H1 (cell line): Measurements from ENCODE around the gene RLBP1. TPM values are rescaled to one million over a fixed set of nuclear protein-coding genes. Genes with fewer than 3 reads are reported as not detected.

ENCODE experiments used
- CTCF ChIA-PET: fragments of 300-600 bp; sonication (Branson Sonifier 250); formaldehyde crosslinking; loops from one replicate; lab custom pipeline; 2021; ENCODE audit not compliant: partially characterized antibody; lab: Charles Lee
- POLR2A ChIA-PET: fragments of 300-600 bp; sonication (Branson Sonifier 250); formaldehyde crosslinking; loops from one replicate; lab custom pipeline; 2021; ENCODE audit warnings: inconsistent platforms; ENCODE audit not compliant: partially characterized antibody; lab: Charles Lee
- DNase-seq, 2 experiments: peaks; one replicate each; pipeline versions ENCODE4 v3.0.0 to v3.0.0-alpha.2; 2010 to 2022; ENCODE audit warnings: low spot score in 2 of 2, low read depth in 1 of 2, mixed read lengths in 1 of 2
- FAIRE-seq: peaks from 2 replicates; lab custom pipeline; 2011; peaks lifted over from hg19 to GRCh38; lab: Jason Lieb, UNC
- H2AFZ ChIP-seq: 2 replicates; pipeline ENCODE4 v1.8.1; 2012; ENCODE audit warnings: low read length, inconsistent platforms
- H2AK5ac ChIP-seq: 2 replicates; pipeline ENCODE4 v1.6.1; 2013; ENCODE audit warnings: low read depth, low read length
- H2BK120ac ChIP-seq: replicated peaks from 2 replicates; pipeline ENCODE3; 2013; ENCODE audit warnings: low read depth, low read length, inconsistent platforms
- H2BK12ac ChIP-seq: 2 replicates; pipeline ENCODE4 v1.6.1; 2013; ENCODE audit warnings: low read depth, low read length
- H2BK15ac ChIP-seq: 2 replicates; pipeline ENCODE4 v1.6.1; 2013; ENCODE audit warnings: low read length
- H2BK20ac ChIP-seq: 2 replicates; pipeline ENCODE4 v1.6.1; 2013; ENCODE audit warnings: low read length
- H2BK5ac ChIP-seq: 2 replicates; pipeline ENCODE4 v1.6.1; 2013; ENCODE audit warnings: low read depth, low read length
- H3K14ac ChIP-seq: 2 replicates; pipeline ENCODE4 v1.6.1; 2013; ENCODE audit warnings: inconsistent platforms; ENCODE audit not compliant: insufficient read length
- H3K18ac ChIP-seq: 2 replicates; pipeline ENCODE4 v1.6.1; 2013; ENCODE audit warnings: low read length; ENCODE audit errors: extremely low read depth
- H3K23ac ChIP-seq: 2 replicates; pipeline ENCODE4 v1.6.1; 2013; ENCODE audit warnings: inconsistent platforms; ENCODE audit not compliant: insufficient read length
- H3K23me2 ChIP-seq: 2 replicates; pipeline ENCODE4 v1.6.1; 2013; ENCODE audit warnings: low read depth, low read length
- H3K27ac ChIP-seq: 2 replicates; pipeline ENCODE4 v1.6.1; 2011; ENCODE audit warnings: low read depth, low read length, inconsistent platforms
- H3K27me3 ChIP-seq, 4 experiments: replicated peaks in 1 of 4; 1 replicate in 1 of 4; 2 replicates in 3 of 4; pipeline versions ENCODE4 v1.6.1 to v1.8.1; 2011 to 2013; ENCODE audit warnings: low read length in 3 of 4, mild to moderate bottlenecking in 3 of 4, inconsistent platforms in 2 of 4, mixed read lengths in 2 of 4, moderate library complexity in 1 of 4; ENCODE audit not compliant: control insufficient read depth in 3 of 4, insufficient read depth in 3 of 4; ENCODE audit errors: extremely low read depth in 1 of 4
- H3K36me3 ChIP-seq, 4 experiments: 2 replicates each; pipeline versions ENCODE4 v1.6.1 to v1.8.1; 2011 to 2013; ENCODE audit warnings: mild to moderate bottlenecking in 4 of 4, low read length in 3 of 4, moderate library complexity in 2 of 4, control low read depth in 1 of 4, inconsistent platforms in 1 of 4; ENCODE audit not compliant: insufficient read depth in 4 of 4, control insufficient read depth in 2 of 4
- H3K4ac ChIP-seq: replicated peaks from 2 replicates; pipeline ENCODE3; 2013; ENCODE audit warnings: low read length, low read depth, mixed read lengths, inconsistent platforms; ENCODE audit not compliant: insufficient read length
- H3K4me1 ChIP-seq, 4 experiments: replicated peaks in 1 of 4; 1 replicate in 1 of 4; 2 replicates in 3 of 4; pipeline versions ENCODE4 v1.6.1 to v1.8.1; 2011 to 2013; ENCODE audit warnings: low read length in 3 of 4, inconsistent platforms in 2 of 4, mixed read lengths in 1 of 4; ENCODE audit not compliant: insufficient read depth in 4 of 4, control insufficient read depth in 3 of 4
- H3K4me2 ChIP-seq, 2 experiments: 2 replicates each; pipeline versions ENCODE4 v1.6.1 to v1.8.1; 2011 to 2013; ENCODE audit warnings: low read depth in 2 of 2, low read length in 2 of 2, control low read depth in 1 of 2, inconsistent platforms in 1 of 2, mild to moderate bottlenecking in 1 of 2; ENCODE audit not compliant: insufficient read depth in 1 of 2
- H3K4me3 ChIP-seq, 4 experiments: fragments of 200-600, 300-600 bp in 1 of 4; sonication (generic), shearing (Covaris generic), sonication (Bioruptor Twin) in 1 of 4; 2 replicates each; pipeline versions ENCODE4 v1.5.1 to v1.8.1; 2011 to 2016; ENCODE audit warnings: low read length in 4 of 4, low read depth in 3 of 4, control low read depth in 2 of 4, inconsistent platforms in 2 of 4, mild to moderate bottlenecking in 2 of 4, mixed read lengths in 1 of 4, moderate library complexity in 1 of 4; ENCODE audit not compliant: insufficient read depth in 2 of 4; ENCODE audit errors: extremely low read depth in 1 of 4
- H3K56ac ChIP-seq: replicated peaks from 2 replicates; pipeline ENCODE3; 2013; ENCODE audit warnings: low read depth, mild to moderate bottlenecking, mixed read lengths, low read length, inconsistent platforms; ENCODE audit not compliant: insufficient read length
- H3K79me1 ChIP-seq: 2 replicates; pipeline ENCODE4 v1.6.1; 2013; ENCODE audit warnings: low read depth, low read length, control low read depth
- H3K79me2 ChIP-seq, 2 experiments: 2 replicates each; pipeline versions ENCODE4 v1.6.1 to v1.8.1; 2012 to 2013; ENCODE audit warnings: low read length in 2 of 2, mild to moderate bottlenecking in 2 of 2, inconsistent platforms in 1 of 2; ENCODE audit not compliant: insufficient read depth in 2 of 2, control insufficient read depth in 1 of 2
- H3K9ac ChIP-seq, 4 experiments: replicated peaks in 1 of 4; 1 replicate in 1 of 4; 2 replicates in 3 of 4; pipeline versions ENCODE4 v1.6.1 to v1.8.1; 2011 to 2013; ENCODE audit warnings: low read depth in 3 of 4, low read length in 3 of 4, control low read depth in 2 of 4, mild to moderate bottlenecking in 2 of 4, moderate library complexity in 2 of 4, inconsistent platforms in 1 of 4; ENCODE audit errors: extremely low read depth in 1 of 4
- H3K9me3 ChIP-seq, 2 experiments: 2 replicates each; pipeline versions ENCODE4 v1.6.1 to v1.8.1; 2012 to 2013; ENCODE audit warnings: mild to moderate bottlenecking in 2 of 2, moderate library complexity in 2 of 2, control low read depth in 1 of 2, inconsistent platforms in 1 of 2, low read depth in 1 of 2, low read length in 1 of 2, mixed read lengths in 1 of 2; ENCODE audit not compliant: insufficient read depth in 2 of 2
- H4K20me1 ChIP-seq, 2 experiments: replicated peaks in 1 of 2; 2 replicates each; pipeline versions ENCODE3 to v1.8.1; 2011 to 2013; ENCODE audit warnings: inconsistent platforms in 2 of 2, low read length in 2 of 2, mild to moderate bottlenecking in 1 of 2; ENCODE audit not compliant: insufficient read depth in 2 of 2, control insufficient read depth in 1 of 2
- H4K5ac ChIP-seq: 2 replicates; pipeline ENCODE4 v1.6.1; 2013; ENCODE audit warnings: low read length, low read depth, mixed read lengths, inconsistent platforms; ENCODE audit not compliant: insufficient read length
- H4K8ac ChIP-seq: 2 replicates; pipeline ENCODE4 v1.8.0; 2013; ENCODE audit warnings: mild to moderate bottlenecking, moderate library complexity, low read length, inconsistent platforms; ENCODE audit not compliant: insufficient read depth; ENCODE audit errors: extremely low read depth
- H4K91ac ChIP-seq: replicated peaks from 2 replicates; pipeline ENCODE3; 2013; ENCODE audit warnings: low read length, mixed read lengths, inconsistent platforms; ENCODE audit not compliant: insufficient read length
- ASH2L ChIP-seq: fragments of 200-600, 300-600 bp; sonication (generic); IDR thresholded peaks from one replicate; pipeline ENCODE4 v1.7.1; 2017; ENCODE audit warnings: low read length
- CHD2 ChIP-seq: IDR thresholded peaks from 2 replicates; pipeline ENCODE4 v1.6.1; 2012; ENCODE audit warnings: low read length, improper control_type of control experiment
- EP300 ChIP-seq, 2 experiments: IDR thresholded peaks; 1 replicate in 1 of 2; 2 replicates in 1 of 2; pipeline ENCODE4 v1.6.1; 2011 to 2012; ENCODE audit warnings: low read depth in 2 of 2, low read length in 2 of 2, mild to moderate bottlenecking in 2 of 2, borderline replicate concordance in 1 of 2, inconsistent platforms in 1 of 2, moderate library complexity in 1 of 2
- FOSL1 ChIP-seq: IDR thresholded peaks from 2 replicates; pipeline ENCODE4 v1.6.1; 2011; ENCODE audit warnings: mild to moderate bottlenecking, low read depth, low read length, moderate library complexity; ENCODE audit not compliant: insufficient read depth
- JUN ChIP-seq: IDR thresholded peaks from 2 replicates; pipeline ENCODE4 v1.6.1; 2011; ENCODE audit warnings: low read depth, mild to moderate bottlenecking, improper control_type of control experiment, low read length
- NANOG ChIP-seq: IDR thresholded peaks from 2 replicates; pipeline ENCODE4 v1.6.1; 2011; ENCODE audit warnings: low read length, low read depth, mild to moderate bottlenecking, inconsistent platforms; ENCODE audit not compliant: insufficient read depth, poor library complexity, severe bottlenecking
- POLR2A ChIP-seq, 2 experiments: IDR thresholded peaks; 1 replicate in 1 of 2; 2 replicates in 1 of 2; pipeline ENCODE4 v1.6.1; 2011; ENCODE audit warnings: low read depth in 2 of 2, low read length in 2 of 2, mild to moderate bottlenecking in 2 of 2; ENCODE audit errors: control extremely low read depth in 1 of 2
- SP4 ChIP-seq: IDR thresholded peaks from 2 replicates; pipeline ENCODE4 v1.6.1; 2012; ENCODE audit warnings: low read length, inconsistent platforms
- TAF7 ChIP-seq: optimal IDR thresholded peaks from 2 replicates; pipeline ENCODE3; 2011; ENCODE audit warnings: low read depth, mild to moderate bottlenecking, inconsistent platforms, low read length, moderate library complexity, borderline replicate concordance
- TEAD4 ChIP-seq: IDR thresholded peaks from 2 replicates; pipeline ENCODE4 v1.6.1; 2012; ENCODE audit warnings: low read depth, low read length, inconsistent platforms, mixed read lengths
- YY1 ChIP-seq: IDR thresholded peaks from 2 replicates; pipeline ENCODE4 v1.6.1; 2011; ENCODE audit warnings: low read depth, mild to moderate bottlenecking, low read length
- WGBS, 2 experiments: shearing (Covaris generic) in 1 of 2; methylation state at CpG; one replicate each; pipeline versions ENCODE4 v1.1.6 to v1.1.7; 2013 to 2015; ENCODE audit warnings: low lambda C conversion rate in 2 of 2, mixed read lengths in 2 of 2, inconsistent platforms in 1 of 2, low coverage in 1 of 2, missing lambda C conversion rate in 1 of 2; ENCODE audit not compliant: insufficient replicate concordance in 2 of 2, insufficient coverage in 1 of 2, insufficient read length in 1 of 2; ENCODE audit errors: extremely low coverage in 1 of 2, missing lambda C conversion rate in 1 of 2; 5-methylcytosine and 5-hydroxymethylcytosine counted together
- polyA plus RNA-seq, 7 experiments: library from polyadenylated mRNA; depleted of rRNA in 3 of 7; stranded (reverse) in 5 of 7; unstranded in 2 of 7; fragments of >200 nt in 5 of 7; fragments of 200-250 nt in 2 of 7; gene quantifications; 1 replicate in 5 of 7; 2 replicates in 1 of 7; 4 replicates in 1 of 7; pipeline versions ENCODE4 v1.2.1 to v1.2.3, GENCODE V29; 2011 to 2013; ENCODE audit warnings: missing spikeins in 2 of 7, mixed read lengths in 2 of 7
- total RNA-seq: library from RNA; stranded (reverse); fragmentation: NEBNext Ultra II Directional; extraction: Animal tissue kit (Norgen Biotek cat#: 25700); gene quantifications from 2 replicates; pipeline ENCODE4 v1.2.1, GENCODE V29; 2021
- TF ChIP-seq, protein P1 (sequence below), 3 experiments: IDR thresholded peaks; 1 replicate in 2 of 3; 2 replicates in 1 of 3; pipeline versions ENCODE4 v1.5.1 to v1.6.1; 2011; ENCODE audit warnings: low read length in 3 of 3, mild to moderate bottlenecking in 3 of 3, inconsistent platforms in 2 of 3, low read depth in 1 of 3, moderate library complexity in 1 of 3; ENCODE audit not compliant: insufficient read depth in 1 of 3; ENCODE audit errors: control extremely low read depth in 1 of 3

Gene RLBP1
- total and polyA plus RNA-seq, 2 of the 8 experiments (the other 6 are each of a cell fraction or from before 2014, with no cell fraction given): 0.05 TPM; not detected in 1

DNA sequence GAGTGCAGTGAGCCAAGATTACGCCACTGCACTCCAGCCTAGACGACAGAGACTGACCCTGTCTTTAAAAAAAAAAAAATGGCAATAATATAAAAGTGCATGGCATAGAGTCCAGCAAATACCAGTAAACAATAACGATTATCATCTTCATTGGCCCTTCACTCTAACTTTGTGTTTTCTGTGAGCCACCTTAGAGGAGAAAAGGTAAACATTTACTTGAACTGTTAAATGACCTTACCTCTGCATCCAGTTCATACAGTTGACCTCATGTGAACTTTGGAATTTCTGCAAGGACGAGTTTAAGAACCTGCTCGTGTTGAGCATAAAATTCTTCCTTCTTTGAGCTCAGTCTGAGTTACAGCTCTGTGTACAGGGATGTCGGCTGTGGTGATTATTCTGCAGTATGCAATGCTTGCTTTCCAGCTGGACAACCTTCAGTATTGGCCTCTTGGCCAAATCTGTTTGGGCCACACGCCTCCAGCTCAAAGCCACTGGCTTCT lies 56.6 kb downstream of the RLBP1 start:
- no peak overlapping the region for H3K23ac ChIP-seq
- POLR2A ChIA-PET: interaction anchor here (0.8 kb wide), 1 partner anchor 34 kb away, joined by 3 read pairs; no protein-coding TSS in a partner anchor
- H2BK12ac ChIP-seq: no peak overlapping the region
- no peak overlapping the region for H3K27ac ChIP-seq
- H3K36me3 ChIP-seq: no peaks in the 10 kb centered on the region
- no peak overlapping the region for H2BK20ac ChIP-seq
- no peak overlapping the region for H2BK15ac ChIP-seq
- H3K4me1 ChIP-seq: peaks cover 0 to 10% (median 6%) of the 10 kb centered on the region in 4 experiments; a peak in 2 of 7 replicates
- H3K4me3 ChIP-seq: no peak overlapping the region
- H2BK5ac ChIP-seq: no peak overlapping the region
- no peaks in the 10 kb centered on the region for H3K27me3 ChIP-seq
- H4K91ac ChIP-seq: no peak overlapping the region
- DNase-seq (no peak), FAIRE-seq (no peak)
- no peak overlapping the region for H2AFZ ChIP-seq
- 83% methylated on average over 7 of the region's 7 CpGs; no CpG with 5 or more reads in 1 of the 2 experiments for WGBS, 2 experiments
- no peak overlapping the region for H3K4ac ChIP-seq
- H3K9ac ChIP-seq: no peak overlapping the region; a peak in 1 of 7 replicates
- H3K56ac ChIP-seq: no peak overlapping the region
- H4K5ac ChIP-seq: no peak overlapping the region
- no peak overlapping the region for H3K4me2 ChIP-seq
- H3K79me1 ChIP-seq: no peaks in the 10 kb centered on the region
- no peak overlapping the region for H3K14ac ChIP-seq
- H4K8ac ChIP-seq: no peak overlapping the region
- H3K79me2 ChIP-seq: no peaks in the 10 kb centered on the region
- H2BK120ac ChIP-seq: no peak overlapping the region
- H4K20me1 ChIP-seq: no peaks in the 10 kb centered on the region
- no peaks in the 10 kb centered on the region for H3K23me2 ChIP-seq
- no peak overlapping the region for H3K18ac ChIP-seq
- CTCF ChIA-PET: interaction anchor here (0.6 to 8.1 kb wide), 10 partner anchors 12 to 260 kb away, joined by 3 to 60 read pairs (median 4); no protein-coding TSS in a partner anchor
- no peaks in the 10 kb centered on the region for H3K9me3 ChIP-seq
- no peak overlapping the region for H2AK5ac ChIP-seq
- TF ChIP-seq JUN: no peak
- no peak for TF ChIP-seq FOSL1
- TF ChIP-seq YY1: no peak
- TF ChIP-seq SP4: no peak
- no peak for TF ChIP-seq NANOG
- no peak for TF ChIP-seq EP300 (IDR thresholded peaks at IDR 0.05; ENCODE audit: borderline replicate concordance in 1 of 2, low read depth in 2 of 2, low read length in 2 of 2)
- TF ChIP-seq TAF7: no peak
- TF ChIP-seq, protein P1, sequence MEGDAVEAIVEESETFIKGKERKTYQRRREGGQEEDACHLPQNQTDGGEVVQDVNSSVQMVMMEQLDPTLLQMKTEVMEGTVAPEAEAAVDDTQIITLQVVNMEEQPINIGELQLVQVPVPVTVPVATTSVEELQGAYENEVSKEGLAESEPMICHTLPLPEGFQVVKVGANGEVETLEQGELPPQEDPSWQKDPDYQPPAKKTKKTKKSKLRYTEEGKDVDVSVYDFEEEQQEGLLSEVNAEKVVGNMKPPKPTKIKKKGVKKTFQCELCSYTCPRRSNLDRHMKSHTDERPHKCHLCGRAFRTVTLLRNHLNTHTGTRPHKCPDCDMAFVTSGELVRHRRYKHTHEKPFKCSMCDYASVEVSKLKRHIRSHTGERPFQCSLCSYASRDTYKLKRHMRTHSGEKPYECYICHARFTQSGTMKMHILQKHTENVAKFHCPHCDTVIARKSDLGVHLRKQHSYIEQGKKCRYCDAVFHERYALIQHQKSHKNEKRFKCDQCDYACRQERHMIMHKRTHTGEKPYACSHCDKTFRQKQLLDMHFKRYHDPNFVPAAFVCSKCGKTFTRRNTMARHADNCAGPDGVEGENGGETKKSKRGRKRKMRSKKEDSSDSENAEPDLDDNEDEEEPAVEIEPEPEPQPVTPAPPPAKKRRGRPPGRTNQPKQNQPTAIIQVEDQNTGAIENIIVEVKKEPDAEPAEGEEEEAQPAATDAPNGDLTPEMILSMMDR (IDR thresholded peaks at IDR 0.05; ENCODE audit: control extremely low read depth in 1 of 3, insufficient read depth in 1 of 3, low read depth in 1 of 3, low read length in 3 of 3): no peak
- no peak for TF ChIP-seq CHD2
- no peak for TF ChIP-seq POLR2A (IDR thresholded peaks at IDR 0.05; ENCODE audit: control extremely low read depth in 1 of 2, low read depth in 2 of 2, low read length in 2 of 2)
- no peak for TF ChIP-seq ASH2L
- no peak for TF ChIP-seq TEAD4
